AG09309 (cell line): ENCODE data around the gene UNKL.

Source experiments
- DNase-seq: peaks from one replicate; pipeline ENCODE4 v3.0.0-alpha.2; 2010; ENCODE audit warnings: low read depth
- H3K4me3 ChIP-seq: 2 replicates; pipeline ENCODE4 v1.5.1; 2011; ENCODE audit warnings: mild to moderate bottlenecking, low read depth, low read length, moderate library complexity; ENCODE audit not compliant: control insufficient read depth
- CTCF ChIP-seq: IDR thresholded peaks from 2 replicates; pipeline ENCODE4 v1.5.1; 2011; ENCODE audit warnings: mild to moderate bottlenecking, low read depth, low read length, inconsistent platforms; ENCODE audit not compliant: insufficient read depth, control insufficient read depth; ENCODE audit errors: missing control alignments

UNKL gene

GRCh38 chr16:1385232-1385631 lies 29.3 kb downstream of the UNKL start:
- TF ChIP-seq CTCF: no peak
- no peak for DNase-seq
- no peak overlapping the region for H3K4me3 ChIP-seq

- no peak for DNase-seq
- H3K4me3 ChIP-seq: no peak overlapping the region
- no peak for TF ChIP-seq CTCF
Measured at GRCh38 chr16:1383556-1383955, 30.9 kb downstream of the UNKL start.

DNA sequence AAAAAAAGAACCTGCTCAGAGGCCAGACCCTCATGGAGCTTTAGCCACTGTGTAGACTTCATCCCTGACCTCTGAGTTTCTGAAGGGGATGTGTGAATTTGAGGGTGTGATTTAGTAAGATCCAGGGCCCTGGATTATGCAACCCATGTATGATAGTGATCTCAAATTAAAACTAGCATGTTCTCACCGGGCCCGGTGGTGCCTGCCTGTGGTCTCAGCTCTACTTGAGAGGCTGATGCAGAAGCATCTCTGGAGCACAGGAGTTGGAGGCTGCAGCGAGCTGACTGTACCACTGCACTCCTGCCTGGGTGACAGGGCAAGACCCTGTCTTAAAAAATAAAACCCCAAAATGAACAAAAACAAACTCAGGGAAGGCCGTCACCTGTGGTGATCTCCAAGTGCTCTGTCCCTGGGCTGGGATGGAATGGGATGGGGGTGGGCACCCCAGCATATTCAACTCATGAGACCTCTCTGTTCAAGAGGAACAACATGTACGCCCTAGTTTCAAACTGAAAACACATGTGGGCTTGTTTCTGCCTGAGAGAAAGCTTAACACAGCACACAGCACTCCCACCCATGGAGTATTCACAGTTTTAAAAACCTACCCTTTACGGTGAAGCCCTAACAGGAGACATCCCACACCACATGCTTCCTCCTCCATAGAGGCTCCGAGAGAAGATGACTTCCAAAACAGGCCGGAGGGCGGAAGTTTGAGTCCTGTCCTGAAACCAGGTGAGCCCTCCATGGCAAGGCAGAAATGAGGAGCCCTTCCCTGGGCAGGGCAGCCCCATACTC lies 32.7 kb downstream of the UNKL start:
- no peak for DNase-seq
- no peak overlapping the region for H3K4me3 ChIP-seq
- no peak for TF ChIP-seq CTCF

DNA sequence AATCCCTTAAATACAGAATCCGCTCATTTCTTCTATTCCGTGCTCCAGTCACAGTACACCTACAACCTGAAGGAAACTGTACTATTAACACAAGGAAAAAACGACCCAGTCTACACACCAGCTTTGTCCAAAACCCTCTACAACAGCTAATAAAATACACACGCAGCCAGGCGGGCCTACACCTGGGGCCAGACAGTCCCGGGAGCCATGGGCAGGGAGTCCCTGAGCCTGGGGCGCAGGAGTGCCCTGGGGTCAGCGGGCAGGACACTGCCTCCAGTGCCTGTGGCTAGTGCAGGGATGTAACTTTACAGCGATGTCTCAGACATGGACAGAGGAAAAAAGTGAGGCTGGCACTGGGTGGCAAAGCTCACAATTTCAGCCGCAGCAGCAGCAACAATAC lies 34.3 kb downstream of the UNKL start:
- H3K4me3 ChIP-seq: no peak overlapping the region
- TF ChIP-seq CTCF: no peak
- DNase-seq: no peak

GRCh38 chr16:1379304-1380076 lies 35.0 kb downstream of the UNKL start:
- TF ChIP-seq CTCF: no peak
- no peak for DNase-seq
- H3K4me3 ChIP-seq: peak overlapping the region; percentile 45

DNA sequence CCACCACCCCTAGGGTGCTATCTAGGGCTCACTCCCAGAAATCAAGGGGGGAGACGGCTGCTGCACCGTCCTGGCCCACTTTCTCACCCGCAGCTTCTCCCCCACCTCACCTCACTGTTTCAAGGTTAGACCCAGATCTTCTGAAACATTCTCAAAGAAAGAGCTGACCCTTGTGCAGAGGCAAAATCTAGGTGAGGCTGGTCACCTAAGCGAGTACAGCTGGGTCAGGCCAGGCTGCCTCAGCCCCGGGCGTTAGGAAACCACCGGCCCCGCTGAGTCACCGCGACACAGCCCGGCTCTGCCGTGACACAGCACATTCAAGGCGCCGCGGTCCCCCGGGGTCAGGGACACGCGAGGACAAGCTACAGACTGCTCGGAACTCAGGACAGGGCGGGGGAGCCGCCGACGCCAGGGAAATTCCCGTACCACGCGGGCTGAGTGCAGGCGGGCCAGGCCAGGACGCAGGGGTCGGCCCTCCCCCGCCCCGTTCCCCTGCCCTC lies 35.6 kb downstream of the UNKL start:
- DNase-seq: peak; percentile 24
- no peak for TF ChIP-seq CTCF
- peak overlapping the region; percentile 45 for H3K4me3 ChIP-seq
